Tibial nerve (tissue), 4 donors: ENCODE results near the gene MOGAT3. TPM values are rescaled to one million over a fixed set of nuclear protein-coding genes. Genes with fewer than 3 reads are reported as not detected.
A peak's percentile ranks its signal among the peaks of the same experiment; 100 is the strongest.

Experiments
- DNase-seq, 2 donors: peaks; one replicate each; pipeline ENCODE4 v3.0.0-alpha.2; 2019; ENCODE audit warnings: low spot score in 2 of 2
- H3K27ac ChIP-seq, 4 donors: fragments of 200-600 bp; sonication (generic) in 3 of 4; one replicate each; pipeline ENCODE4 v1.5.1; 2017 to 2019; ENCODE audit warnings: mild to moderate bottlenecking in 1 of 4
- H3K27me3 ChIP-seq, 2 donors: fragments of 200-600 bp; sonication (generic) in 1 of 2; one replicate each; pipeline versions ENCODE4 v1.5.1 to v1.6.0; 2017 to 2019
- H3K36me3 ChIP-seq, 3 donors: fragments of 200-600 bp; sonication (generic); one replicate each; pipeline ENCODE4 v1.5.1; 2018 to 2019
- H3K4me1 ChIP-seq, 4 donors: fragments of 200-600 bp; sonication (generic) in 3 of 4; one replicate each; pipeline ENCODE4 v1.5.1; 2017 to 2019
- H3K4me3 ChIP-seq, 4 donors: fragments of 200-600 bp; sonication (generic) in 3 of 4; one replicate each; pipeline ENCODE4 v1.5.1; 2017 to 2019; ENCODE audit warnings: mild to moderate bottlenecking in 1 of 4, moderate library complexity in 1 of 4
- H3K9me3 ChIP-seq, 4 donors: fragments of 200-600 bp; sonication (generic) in 3 of 4; one replicate each; pipeline ENCODE4 v1.5.1; 2017 to 2019
- EP300 ChIP-seq, 2 donors: sonication (generic); formaldehyde crosslinking; IDR thresholded peaks; one replicate each; pipeline ENCODE4 v1.6.1; 2017; ENCODE audit warnings: antibody characterized with exemption in 2 of 2, mild to moderate bottlenecking in 1 of 2
- POLR2A ChIP-seq, 2 donors: fragments of 450-650 bp; IDR thresholded peaks; one replicate each; pipeline ENCODE4 v1.6.1; 2017; ENCODE audit warnings: antibody characterized with exemption in 2 of 2, mild to moderate bottlenecking in 2 of 2, moderate library complexity in 2 of 2
- WGBS, 2 donors: methylation state at CpG; one replicate each; pipeline ENCODE4 v1.1.5; 2018; 5-methylcytosine and 5-hydroxymethylcytosine counted together
- total RNA-seq, 4 donors: library from RNA; depleted of rRNA; stranded (reverse); fragments of >200 nt; gene quantifications; one replicate each; pipeline ENCODE4 v1.1.0, GENCODE V29; 2016
- TF ChIP-seq, protein P1 (sequence below), 5 experiments: fragments of 200-600 bp in 3 of 5; fragments of 450-650 bp in 2 of 5; sonication (generic) in 3 of 5; IDR thresholded peaks; one replicate each; pipeline ENCODE4 v1.5.1; 2016 to 2019; ENCODE audit warnings: antibody characterized with exemption in 5 of 5, mild to moderate bottlenecking in 3 of 5, moderate library complexity in 2 of 5

The MOGAT3 gene
- total RNA-seq, 4 donors from 2014 or later, result not detected

DNA sequence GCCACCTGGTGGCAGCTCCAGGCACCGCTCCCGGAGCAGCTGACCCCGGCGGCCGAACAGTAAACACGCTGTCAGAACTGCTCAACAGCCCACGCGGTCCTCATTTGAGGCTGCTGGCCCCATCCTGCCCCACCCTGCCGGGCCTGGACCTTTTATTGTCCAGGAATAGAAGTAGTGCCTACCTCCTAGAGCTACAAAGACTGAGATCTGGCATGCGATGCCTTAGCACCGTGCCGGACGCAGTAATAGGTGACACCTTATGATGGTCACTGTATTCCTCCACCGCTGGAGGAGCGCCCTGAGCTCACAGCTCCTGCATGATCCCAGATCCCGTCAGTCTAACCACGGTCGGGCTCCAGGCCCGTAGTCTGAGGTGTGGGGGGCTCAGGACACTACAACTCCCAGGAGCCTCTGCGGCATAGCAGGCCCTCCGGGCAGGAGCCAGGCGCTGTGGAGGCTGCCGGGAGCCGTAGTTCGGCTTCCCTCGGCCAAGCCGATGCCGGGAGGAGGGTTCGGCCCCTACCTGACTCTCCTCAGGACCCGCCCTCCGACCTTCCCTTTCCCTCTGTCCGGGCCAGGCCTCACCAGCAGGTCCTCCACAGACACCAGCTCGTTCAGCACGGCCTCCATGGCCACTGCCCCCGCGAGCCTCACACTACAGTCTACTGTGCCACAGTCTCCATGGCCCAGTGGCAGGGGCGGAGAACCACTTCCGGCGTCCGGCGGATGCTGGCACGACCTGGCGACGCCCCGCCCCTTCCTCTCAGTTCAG, 43.7 kb upstream of the MOGAT3 start, which contains the start of gene FIS1:
Gene FIS1 (minus strand): TSS at position 707 of the 772 bp plus-strand sequence. CDS start 77 bp downstream, at position 630.
- H3K4me1 ChIP-seq, result peaks cover 0 to 64% (median 19%) of the 10 kb centered on the region in 4 donors
- peak within 1 kb of the TSS; percentile 74 to 96 (median 85) for H3K4me3 ChIP-seq
- 0 to 1% methylated on average over 14 to 40 of the region's 45 CpGs for WGBS, 2 donors
- TF ChIP-seq, protein P1, sequence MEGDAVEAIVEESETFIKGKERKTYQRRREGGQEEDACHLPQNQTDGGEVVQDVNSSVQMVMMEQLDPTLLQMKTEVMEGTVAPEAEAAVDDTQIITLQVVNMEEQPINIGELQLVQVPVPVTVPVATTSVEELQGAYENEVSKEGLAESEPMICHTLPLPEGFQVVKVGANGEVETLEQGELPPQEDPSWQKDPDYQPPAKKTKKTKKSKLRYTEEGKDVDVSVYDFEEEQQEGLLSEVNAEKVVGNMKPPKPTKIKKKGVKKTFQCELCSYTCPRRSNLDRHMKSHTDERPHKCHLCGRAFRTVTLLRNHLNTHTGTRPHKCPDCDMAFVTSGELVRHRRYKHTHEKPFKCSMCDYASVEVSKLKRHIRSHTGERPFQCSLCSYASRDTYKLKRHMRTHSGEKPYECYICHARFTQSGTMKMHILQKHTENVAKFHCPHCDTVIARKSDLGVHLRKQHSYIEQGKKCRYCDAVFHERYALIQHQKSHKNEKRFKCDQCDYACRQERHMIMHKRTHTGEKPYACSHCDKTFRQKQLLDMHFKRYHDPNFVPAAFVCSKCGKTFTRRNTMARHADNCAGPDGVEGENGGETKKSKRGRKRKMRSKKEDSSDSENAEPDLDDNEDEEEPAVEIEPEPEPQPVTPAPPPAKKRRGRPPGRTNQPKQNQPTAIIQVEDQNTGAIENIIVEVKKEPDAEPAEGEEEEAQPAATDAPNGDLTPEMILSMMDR (IDR thresholded peaks at IDR 0.05), result peak; percentile 91 to 97 (median 96)
- TF ChIP-seq POLR2A (IDR thresholded peaks at IDR 0.05), result peak; percentile 81 to 84
- peak; percentile 8 to 97 for TF ChIP-seq EP300 (IDR thresholded peaks at IDR 0.05)
- H3K36me3 ChIP-seq, result peaks cover 0 to 40% (median 0%) of the 10 kb centered on the region in 3 donors
- peak; percentile 84 to 86 for DNase-seq
- peak within 1 kb of the TSS; percentile 96 to 100 (median 98) for H3K27ac ChIP-seq
- H3K9me3 ChIP-seq, result no peaks in the 10 kb centered on the region
- H3K27me3 ChIP-seq, result no peaks in the 10 kb centered on the region

DNA sequence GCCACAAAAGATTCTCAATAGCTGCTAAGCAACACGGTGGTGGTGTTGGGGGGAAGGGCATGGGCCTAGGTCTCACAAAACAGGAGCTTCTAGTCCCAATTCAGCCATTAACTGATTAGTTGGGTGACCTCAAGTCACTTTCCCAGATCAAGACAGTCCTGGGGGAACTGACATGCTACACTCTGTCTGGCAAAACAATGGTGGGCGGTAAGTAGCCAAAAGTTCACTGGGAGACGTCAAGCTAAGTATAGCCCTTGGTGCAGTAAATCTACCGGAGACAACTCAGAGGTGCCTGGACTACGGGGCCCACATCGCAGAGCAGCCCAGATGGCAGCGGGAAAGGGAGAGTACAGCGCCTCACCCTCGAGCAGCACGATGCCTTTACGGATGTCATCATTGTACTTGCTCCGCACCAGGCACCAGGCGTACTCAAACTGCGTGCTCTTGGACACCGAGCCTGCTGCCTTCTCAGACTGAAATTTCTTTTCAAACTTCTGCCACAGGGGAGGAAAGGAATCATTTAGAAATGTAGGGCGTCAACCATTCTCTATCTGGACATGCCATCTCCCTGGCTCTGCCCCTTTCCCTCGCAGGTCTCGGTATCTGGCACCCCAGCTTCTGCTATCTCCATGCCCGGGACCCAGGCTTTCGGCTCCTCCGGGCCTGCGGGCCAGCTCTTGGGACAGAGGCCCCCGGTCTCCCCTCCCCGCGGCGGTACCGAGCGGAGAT, 43.0 kb upstream of the MOGAT3 start:
- no peak for DNase-seq
- 6 to 9% methylated on average over 15 to 23 of the region's 28 CpGs for WGBS, 2 donors
- TF ChIP-seq POLR2A (IDR thresholded peaks at IDR 0.05) (no peak), EP300 (IDR thresholded peaks at IDR 0.05) (no peak)
- TF ChIP-seq, protein P1 (IDR thresholded peaks at IDR 0.05), result no peak
- H3K27me3 ChIP-seq, result no peaks in the 10 kb centered on the region
- H3K9me3 ChIP-seq, result no peaks in the 10 kb centered on the region
- H3K36me3 ChIP-seq, result peaks cover 0 to 40% (median 0%) of the 10 kb centered on the region in 3 donors
- peak overlapping the region; percentile 96 to 100 (median 98) for H3K27ac ChIP-seq
- H3K4me1 ChIP-seq, result peaks cover 0 to 66% (median 20%) of the 10 kb centered on the region in 4 donors
- H3K4me3 ChIP-seq, result peak overlapping the region; percentile 74 to 96 (median 85)

DNA sequence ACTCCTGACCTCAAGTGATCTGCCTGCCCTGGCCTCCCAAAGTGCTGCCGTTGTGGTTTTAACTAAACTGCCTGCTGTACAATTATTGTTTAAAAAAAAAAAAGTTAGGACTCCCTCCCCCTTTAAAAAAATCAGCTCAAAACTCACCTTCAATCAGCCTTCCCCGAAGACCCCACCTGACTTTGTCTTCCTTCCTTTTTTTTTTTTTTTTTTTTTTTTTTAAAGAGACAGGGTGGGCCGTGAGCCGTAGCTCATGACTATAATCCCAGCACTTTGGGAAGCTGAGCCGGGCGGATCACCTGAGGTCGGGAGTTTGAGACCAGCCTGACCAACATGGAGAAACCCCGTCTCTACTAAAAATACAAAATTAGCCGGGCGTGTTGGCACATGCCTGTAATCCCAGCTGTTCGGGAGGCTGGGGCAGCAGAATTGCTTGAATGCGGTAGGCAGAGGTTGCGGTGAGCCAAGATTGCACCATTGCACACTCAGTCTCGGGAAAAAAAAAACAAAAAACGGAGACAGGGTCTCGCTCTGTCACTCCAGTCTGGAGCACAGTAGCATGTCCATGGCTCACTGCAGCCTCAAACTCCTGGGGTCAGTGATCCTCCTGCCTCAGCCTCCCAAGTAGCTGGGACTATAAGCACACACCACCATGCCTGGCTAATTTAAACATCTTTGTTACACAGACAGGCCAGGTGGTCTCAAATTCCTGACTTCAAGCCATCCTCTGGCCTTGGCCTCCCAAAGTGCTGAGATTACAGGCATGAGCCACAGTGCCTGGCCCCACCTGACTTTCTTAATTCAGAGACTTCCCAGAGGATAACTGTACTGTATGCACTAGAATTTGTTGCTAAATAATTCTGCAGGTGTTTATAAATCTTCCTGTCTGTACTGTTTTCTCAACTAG, 40.9 kb upstream of the MOGAT3 start:
- 80 to 82% methylated on average over 16 of the region's 16 CpGs for WGBS, 2 donors
- no peak for TF ChIP-seq EP300 (IDR thresholded peaks at IDR 0.05)
- TF ChIP-seq, protein P1 (IDR thresholded peaks at IDR 0.05), result no peak
- TF ChIP-seq POLR2A (IDR thresholded peaks at IDR 0.05), result no peak
- Histone ChIP-seq H3K9me3 (no peaks in the 10 kb centered on the region), H3K4me1 (peaks cover 0 to 87% (median 35%) of the 10 kb centered on the region in 4 donors), H3K36me3 (peaks cover 0 to 45% (median 0%) of the 10 kb centered on the region in 3 donors), H3K27me3 (no peaks in the 10 kb centered on the region), H3K4me3 (no peak overlapping the region), H3K27ac (peak overlapping the region in 3 of 4 donors; percentile 47 to 83 (median 81))
- no peak for DNase-seq

DNA sequence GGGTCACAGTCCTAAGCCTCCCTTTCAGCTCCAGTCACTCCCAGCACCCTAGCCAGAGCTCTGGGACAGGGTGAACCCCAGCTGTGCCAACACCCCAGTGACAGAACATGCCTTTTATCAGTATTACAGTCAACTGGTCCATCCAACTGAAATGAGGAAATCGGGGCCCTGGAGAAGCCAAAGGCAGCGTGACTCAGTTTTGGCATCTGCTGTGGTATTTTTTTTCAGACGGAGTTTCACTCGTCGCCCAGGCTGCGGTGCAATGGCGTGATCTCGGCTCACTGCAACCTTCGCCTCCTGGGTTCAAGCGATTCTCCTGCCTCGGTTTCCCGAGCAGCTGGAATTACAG, 40.2 kb upstream of the MOGAT3 start:
- peak overlapping the region in 3 of 4 donors; percentile 81 to 83 (median 83) for H3K27ac ChIP-seq

More for the DNA sequence above, 40.2 kb upstream of the MOGAT3 start:
- H3K27me3 ChIP-seq, result no peaks in the 10 kb centered on the region
- no peak for DNase-seq
- H3K9me3 ChIP-seq, result no peaks in the 10 kb centered on the region
- H3K4me1 ChIP-seq, result peaks cover 0 to 85% (median 35%) of the 10 kb centered on the region in 4 donors
- H3K4me3 ChIP-seq, result no peak overlapping the region
- H3K36me3 ChIP-seq, result peaks cover 0 to 52% (median 0%) of the 10 kb centered on the region in 3 donors
- TF ChIP-seq EP300 (IDR thresholded peaks at IDR 0.05) (no peak), POLR2A (IDR thresholded peaks at IDR 0.05) (no peak)
- TF ChIP-seq, protein P1 (IDR thresholded peaks at IDR 0.05), result no peak
- WGBS, 2 donors, result 79 to 89% methylated on average over 12 of the region's 12 CpGs
